Erythroblast (primary cell): Measurements from ENCODE around the gene PASK.

Experiments used
- GATA1 ChIP-seq: IDR thresholded peaks from 2 replicates; pipeline ENCODE4 v1.6.1; 2011; ENCODE audit warnings: low read depth, mild to moderate bottlenecking, control low read depth, low read length, moderate library complexity
- POLR2A ChIP-seq: IDR thresholded peaks from 2 replicates; pipeline ENCODE4 v1.6.1; 2011; ENCODE audit warnings: mild to moderate bottlenecking, low read length

GRCh38 chr2:241111440-241111805 lies 37.8 kb downstream of the PASK start:
- TF ChIP-seq POLR2A (no peak), GATA1 (no peak)
